GM10266 (cell line): Measurements from ENCODE around the gene UCP3.

ENCODE experiments used
- DNase-seq: peaks from one replicate; pipeline ENCODE4 v3.0.0; 2012; ENCODE audit errors: extremely low spot score
- CTCF ChIP-seq: IDR thresholded peaks from 2 replicates; pipeline ENCODE4 v1.5.1; 2012; ENCODE audit warnings: mild to moderate bottlenecking, low read depth; ENCODE audit not compliant: control insufficient read depth, insufficient read depth; ENCODE audit errors: missing control alignments

UCP3 gene

GRCh38 chr11:73982595-73982989, 26.3 kb downstream of the UCP3 start, which contains the start of gene UCP2:
Gene UCP2, minus strand, starts transcription at chr11:73982843. Its CDS starts 4,465 bp downstream, at chr11:73978378.
- peak; percentile 80 for DNase-seq
- TF ChIP-seq CTCF = no peak

GRCh38 chr11:73981051-73981805, 27.7 kb downstream of the UCP3 start:
- TF ChIP-seq CTCF = no peak
- DNase-seq = no peak

- peak; percentile 85 for DNase-seq
- TF ChIP-seq CTCF = no peak
Measured at GRCh38 chr11:73980001-73980961, 28.6 kb downstream of the UCP3 start.

GRCh38 chr11:73978576-73979086, 30.3 kb downstream of the UCP3 start:
- TF ChIP-seq CTCF = no peak
- DNase-seq = no peak

- no peak for TF ChIP-seq CTCF
- DNase-seq = no peak
Measured at GRCh38 chr11:73977856-73978519, 30.9 kb downstream of the UCP3 start.

- no peak for DNase-seq
- TF ChIP-seq CTCF = no peak
Measured at GRCh38 chr11:73976451-73977151, 32.3 kb downstream of the UCP3 start.
